NCI-H69 (cell line): ENCODE data around the gene ADAM30.
"Not testable (repeated sequence)": the region's sequence is repeated elsewhere in the genome, so short reads cannot be mapped to it uniquely, and the experiment has no call there.

ENCODE experiments used
- DNase-seq: peaks from one replicate; lab custom pipeline; 2025; lab: John Stamatoyannopoulos, UW

ADAM30 gene

DNA sequence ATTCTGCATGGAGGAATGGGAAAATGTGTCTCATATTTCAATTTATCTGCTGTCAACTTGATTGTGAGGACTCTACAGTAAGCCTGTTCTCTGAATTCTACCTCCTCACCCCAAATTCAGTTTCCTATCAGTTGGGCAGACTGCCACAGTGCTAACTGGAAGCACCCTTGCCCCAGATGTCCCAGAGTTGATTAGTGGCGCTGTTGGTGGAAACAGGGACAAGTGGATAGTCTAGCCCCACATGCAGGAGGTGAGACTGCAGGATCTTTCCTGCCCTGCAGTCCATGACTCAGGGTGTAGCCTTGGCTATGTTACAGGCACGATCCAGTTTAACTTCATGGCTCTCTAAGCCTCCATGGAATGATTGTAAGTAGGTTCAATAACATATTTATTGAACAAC lies 22.1 kb downstream of the ADAM30 start:
- no peak for DNase-seq

DNA sequence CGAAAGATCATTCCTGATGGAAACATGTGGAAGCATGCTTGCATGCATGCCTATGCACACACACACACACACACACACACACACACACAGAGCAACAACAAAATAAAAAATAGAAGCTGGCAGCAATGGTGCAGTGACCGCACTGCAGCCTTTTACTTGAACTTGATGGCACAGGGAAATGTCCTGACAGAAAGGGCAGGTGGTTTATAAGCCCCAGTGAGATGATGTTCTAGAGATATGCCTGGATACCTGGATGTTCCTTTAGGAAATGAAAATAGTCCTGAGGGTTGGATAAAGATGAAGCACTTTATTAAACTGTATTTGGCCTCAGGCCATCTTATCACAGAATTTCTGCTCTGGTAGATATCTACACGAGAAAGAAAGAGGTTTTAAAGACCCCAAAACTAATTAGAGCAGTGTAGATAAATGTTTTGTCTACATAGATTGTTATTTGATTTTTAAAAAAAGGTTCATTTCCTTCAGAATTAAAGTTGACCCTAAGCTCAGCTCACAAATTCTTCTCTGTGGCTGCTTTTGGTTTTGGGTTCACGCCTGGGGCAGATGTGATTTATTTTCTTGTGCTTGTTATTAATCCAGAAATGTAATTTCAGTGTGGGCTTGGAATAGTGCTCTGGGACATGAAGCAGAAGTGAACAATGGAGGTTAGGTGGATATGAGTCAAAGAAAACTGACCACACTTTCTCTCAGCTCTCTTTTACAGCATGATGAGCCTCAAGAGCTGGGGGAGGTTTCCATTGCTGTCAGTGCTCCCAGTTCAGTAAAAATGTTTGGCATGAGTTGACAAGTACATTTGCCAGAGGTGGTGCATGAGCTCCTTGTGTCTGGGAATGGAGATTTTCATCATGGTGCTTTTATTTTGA lies 22.9 kb downstream of the ADAM30 start:
- DNase-seq: no peak

DNA sequence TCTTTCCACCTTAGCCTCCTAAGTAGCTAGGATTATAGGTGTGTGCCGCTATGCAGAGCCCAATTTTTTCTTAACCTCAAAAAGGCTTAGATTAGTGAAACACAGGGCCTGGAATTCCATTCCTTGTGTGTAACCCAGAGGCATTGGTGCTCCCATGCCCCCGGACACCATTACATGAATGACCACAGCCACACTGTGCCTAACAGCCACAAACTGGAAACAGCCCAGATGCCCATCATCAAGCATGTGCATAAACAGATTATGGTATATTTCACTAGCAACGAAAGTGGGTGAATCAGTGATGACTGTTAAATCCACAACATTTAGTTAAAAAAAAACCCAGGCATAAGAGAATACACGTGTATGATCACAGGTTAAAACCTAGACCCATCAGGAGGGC lies 24.4 kb downstream of the ADAM30 start:
- DNase-seq: no peak

DNA sequence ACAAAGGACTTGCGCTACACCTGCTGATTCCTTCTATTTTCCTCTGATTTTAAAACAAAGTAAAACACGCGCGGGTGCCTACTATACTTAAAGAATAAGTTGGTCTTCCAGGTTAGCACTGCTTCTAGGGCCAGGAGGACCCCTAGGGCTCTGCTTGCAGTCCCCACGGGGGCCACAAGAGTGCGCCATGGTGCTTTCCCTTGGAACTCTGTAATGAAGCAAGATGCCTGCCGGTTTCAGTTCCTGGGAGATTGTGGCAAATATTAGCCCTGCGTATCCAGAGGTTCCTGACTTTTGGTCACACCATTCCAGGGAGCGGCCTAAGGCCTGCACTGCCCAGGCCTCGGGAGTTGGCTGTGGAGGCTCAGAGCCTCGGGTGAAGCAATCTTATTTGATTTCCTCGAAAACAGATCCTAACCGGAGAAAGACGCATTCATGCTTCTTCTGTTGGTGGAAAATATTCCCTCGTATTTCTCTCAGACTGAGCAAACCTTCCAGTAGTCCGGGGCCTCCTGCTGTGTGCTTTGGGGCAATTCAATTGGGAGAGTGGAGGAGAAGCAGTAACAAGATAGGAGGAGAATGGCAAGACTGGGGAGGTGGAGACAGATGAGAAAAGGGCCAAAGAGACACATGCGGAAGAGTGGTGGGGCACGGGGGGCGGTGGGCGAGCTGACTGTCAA lies 25.3 kb downstream of the ADAM30 start:
- DNase-seq: peak; percentile 78

DNA sequence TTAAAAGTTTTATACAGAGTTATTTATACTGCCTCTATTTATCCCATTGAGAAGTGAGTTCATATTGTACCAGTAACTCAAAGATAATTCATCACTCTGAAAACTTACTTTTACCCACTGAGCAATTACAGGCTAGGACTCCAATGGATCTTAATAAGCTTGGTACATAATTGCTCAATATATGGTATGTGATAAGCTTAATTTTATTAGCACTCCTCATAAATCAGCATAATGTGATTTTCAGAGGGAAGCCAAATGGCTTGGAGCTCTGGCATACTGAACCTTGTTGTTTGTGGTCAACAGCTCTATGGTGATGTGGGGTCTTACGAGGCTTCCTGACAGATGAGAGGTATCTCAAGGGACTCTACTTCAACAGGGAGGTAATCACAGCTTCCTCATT lies 26.3 kb downstream of the ADAM30 start:
- DNase-seq: peak; percentile 5

DNA sequence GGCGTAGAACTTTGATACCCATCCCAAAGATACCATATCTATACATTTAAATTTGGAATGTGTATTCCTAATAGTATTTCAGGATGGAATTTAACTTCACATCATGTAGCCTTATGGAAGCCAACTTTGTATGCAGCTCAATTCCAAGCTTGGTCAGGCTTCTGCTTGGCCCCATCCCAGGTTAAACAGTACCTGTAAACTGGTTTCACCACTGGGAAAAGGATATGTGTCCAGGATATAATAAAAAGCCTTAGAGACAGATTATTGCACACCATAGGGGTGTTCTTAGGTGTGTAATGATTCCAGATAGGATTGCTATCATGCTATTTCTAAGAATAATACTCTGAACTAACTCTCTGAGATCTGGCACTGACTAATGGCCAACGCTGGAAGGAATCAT lies 28.1 kb downstream of the ADAM30 start:
- no peak for DNase-seq

DNA sequence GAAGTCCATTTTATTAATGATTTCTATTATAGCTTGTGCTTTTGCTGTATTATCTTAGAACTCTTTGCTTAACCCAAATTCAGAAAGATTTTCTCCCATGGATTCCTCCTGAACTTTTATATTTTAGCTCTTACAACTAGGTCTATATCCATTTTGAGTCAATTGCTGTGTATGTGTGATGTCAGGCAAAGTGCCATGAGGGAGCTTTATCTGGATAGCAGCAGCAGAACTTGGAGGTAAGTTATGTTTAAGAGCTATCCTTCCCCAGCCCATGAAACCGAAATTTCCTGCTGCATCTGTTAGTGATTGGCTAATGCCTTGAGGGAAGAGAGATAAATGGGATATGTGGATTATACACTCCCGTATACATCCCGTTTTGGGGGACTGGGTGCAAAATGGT lies 29.9 kb downstream of the ADAM30 start:
- DNase-seq: no peak

DNA sequence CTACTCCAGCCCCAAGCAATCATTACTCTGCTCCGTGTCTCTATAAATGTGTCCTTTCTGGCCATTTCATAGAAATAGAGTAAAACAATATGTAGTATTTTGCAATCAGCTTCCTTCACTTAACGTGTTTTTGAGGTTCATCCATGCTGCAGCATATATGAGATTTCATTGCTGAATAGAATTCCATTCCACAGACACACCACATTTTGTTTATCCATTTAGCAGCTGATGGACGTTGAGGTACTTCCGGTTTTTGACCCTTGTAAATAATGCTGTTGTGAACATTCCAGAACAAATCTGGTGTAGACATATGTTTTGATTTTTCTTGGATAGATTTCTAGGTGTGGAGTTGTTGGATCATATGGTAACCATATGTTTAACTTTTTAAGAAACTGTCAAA lies 30.7 kb downstream of the ADAM30 start:
- no peak for DNase-seq

DNA sequence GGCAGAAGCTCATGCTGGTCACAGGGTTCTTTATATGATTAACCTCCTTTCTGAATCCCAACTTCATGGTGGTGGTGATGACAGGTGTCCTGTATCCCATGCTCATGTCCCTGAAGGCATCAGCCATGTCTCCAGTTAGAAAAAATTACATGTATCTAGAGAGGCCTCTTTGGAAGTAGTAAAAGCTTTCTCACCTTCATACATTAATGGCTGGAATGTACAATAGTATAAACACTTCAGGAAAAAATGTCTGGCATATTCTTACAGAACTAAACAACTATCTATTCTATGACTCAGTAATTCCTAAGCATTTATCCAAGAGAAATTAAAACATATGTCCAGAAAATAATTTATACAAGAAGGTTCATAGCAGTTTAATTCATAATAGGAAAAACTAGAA lies 34.0 kb downstream of the ADAM30 start:
- no peak for DNase-seq

DNA sequence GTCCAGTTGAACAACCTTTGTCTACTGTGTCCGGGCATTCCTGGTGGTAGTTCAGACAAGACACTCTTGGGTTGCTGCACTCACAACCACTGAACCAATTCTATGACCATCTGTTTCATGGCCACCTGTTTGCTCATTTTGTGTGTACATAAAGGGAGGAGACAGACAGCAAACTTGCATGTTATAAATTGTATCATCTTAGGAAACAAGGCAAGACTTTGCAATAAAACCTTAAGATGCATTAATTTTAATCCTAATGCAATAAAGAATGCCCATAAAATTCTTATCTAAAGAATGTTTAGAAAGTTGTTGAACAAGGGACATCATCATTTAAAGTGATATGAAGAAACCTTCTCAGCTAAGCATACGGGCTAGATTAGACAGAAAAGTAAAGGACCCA lies 34.8 kb downstream of the ADAM30 start:
- peak; percentile 27 for DNase-seq

DNA sequence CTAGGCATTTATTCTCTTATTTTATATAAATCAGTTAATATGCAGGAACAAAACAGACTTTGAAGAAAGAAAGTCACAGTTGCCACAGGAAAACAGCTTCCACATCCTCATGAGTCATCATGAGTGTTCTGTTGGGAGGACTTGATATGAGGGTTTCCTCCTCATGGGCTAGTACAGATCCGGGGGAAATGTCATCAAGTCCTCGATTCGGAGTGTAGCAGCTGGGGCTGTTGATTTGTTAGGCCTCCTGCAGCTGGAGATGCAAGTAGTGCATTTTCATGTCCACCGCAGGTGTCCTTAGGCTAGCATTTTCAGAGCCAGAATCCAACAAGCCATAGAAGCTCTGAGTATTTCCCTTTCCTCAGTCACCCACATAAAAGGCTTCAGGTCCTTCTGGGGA lies 36.7 kb downstream of the ADAM30 start:
- DNase-seq: no peak

DNA sequence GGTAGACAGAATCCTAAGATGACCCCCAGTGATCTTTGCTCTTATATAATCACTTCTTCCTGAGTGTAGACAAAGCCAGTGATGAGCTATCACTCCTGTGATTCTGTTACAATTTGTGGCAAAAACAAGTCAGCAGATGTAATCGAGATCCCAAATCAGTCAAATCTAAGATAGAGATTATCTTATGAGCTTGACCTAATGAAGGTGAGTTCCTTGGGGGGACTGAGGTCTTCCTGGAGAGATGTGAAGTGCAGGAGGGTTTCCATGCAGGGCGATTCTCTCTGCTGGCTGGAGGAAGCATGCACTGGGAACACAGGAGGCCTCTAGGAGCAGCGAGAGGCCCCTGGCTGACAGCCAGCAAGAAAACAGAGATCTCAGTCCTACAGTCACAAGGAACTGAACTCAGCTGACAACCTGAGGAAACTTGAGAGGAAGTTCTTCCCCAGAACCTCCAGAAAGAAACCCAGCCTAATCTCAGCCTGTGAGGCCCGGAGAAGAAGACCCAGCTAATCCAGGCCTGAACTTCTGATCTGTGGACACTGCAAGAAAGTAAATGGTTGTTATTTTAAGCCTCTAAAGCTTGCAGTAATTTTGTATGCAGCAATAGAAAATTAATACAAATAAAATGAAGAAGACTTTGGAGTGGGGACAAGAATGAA lies 37.6 kb downstream of the ADAM30 start:
- not testable (repeated sequence) for DNase-seq

DNA sequence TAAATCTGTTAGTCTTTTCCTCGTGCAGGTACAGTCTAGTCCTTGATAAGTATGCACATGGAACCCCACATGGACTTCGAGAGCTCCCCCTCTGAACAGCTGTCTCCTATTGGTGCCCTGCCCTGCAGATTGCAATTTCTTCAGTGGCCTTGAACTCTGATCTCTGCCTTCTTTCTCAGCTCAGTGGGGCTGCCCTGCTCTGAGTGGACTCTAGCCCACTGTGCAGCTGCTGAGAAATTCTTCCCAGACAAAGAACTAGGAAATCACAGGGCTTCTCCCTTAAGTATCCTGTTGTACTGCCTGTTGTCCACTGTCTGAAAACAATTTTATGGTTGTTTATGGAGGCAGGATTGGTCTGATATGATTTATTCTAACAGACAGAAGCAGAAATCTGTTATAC lies 38.2 kb downstream of the ADAM30 start:
- DNase-seq: no peak

DNA sequence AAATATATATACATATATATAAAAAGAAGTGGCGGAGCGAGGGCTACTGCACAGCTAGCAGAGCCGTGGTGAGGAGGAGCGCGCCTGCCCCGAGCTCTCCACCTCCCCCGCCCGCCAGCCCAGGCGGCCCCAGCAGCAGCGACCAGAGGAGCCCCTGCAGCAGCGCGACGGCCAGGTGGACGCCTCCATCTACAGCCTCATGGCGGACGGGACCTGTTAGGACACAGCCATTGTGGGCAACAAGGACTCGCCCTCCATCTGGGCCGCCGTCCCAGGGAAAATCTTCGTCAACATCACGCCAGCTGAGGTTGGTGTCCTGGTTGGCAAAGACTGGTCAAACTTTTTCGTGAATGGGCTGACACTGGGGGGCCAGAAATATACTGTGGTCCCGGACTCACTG lies 43.2 kb downstream of the ADAM30 start:
- DNase-seq: no peak

DNA sequence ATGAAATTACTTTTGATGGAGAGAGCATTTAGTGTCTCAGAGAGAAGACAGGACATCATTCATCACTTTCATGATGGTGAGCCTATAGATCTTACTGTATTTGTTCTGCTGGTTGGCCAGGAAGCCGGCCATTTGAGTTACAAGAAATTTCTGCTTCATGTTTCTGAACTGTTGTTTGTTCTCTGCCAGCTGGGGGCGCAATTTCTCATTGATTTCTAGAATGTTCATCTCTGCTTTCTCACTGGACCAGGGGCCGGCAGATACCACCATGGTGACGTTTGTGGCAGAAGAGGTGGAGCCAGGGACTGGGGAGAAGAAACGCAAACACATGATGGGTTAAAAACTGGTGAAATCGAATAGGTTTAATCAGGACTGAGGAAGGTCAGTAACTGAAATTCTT lies 52.1 kb downstream of the ADAM30 start:
- DNase-seq: not testable (repeated sequence)
